ENCODE measurements around the gene AHRR.

AHRR gene

GRCh38 chr5:351084-351920 lies 29.8 kb downstream of the AHRR start:
- H3K4me3 ChIP-seq (ENCODE audit: low read depth, low read length), result no peak overlapping the region
- no peak for TF ChIP-seq CTCF (IDR thresholded peaks at IDR 0.05; ENCODE audit: borderline replicate concordance, insufficient read depth, low read depth, low read length)

- TF ChIP-seq CTCF (IDR thresholded peaks at IDR 0.05; ENCODE audit: borderline replicate concordance, insufficient read depth, low read depth, low read length), result no peak
- no peak overlapping the region for H3K4me3 ChIP-seq (ENCODE audit: low read depth, low read length)
Observed at GRCh38 chr5:351921-352245, 30.4 kb downstream of the AHRR start.

GRCh38 chr5:352639-353611 lies 31.4 kb downstream of the AHRR start:
- TF ChIP-seq CTCF (IDR thresholded peaks at IDR 0.05; ENCODE audit: borderline replicate concordance, insufficient read depth, low read depth, low read length), result no peak

GRCh38 chr5:353612-354580 lies 32.4 kb downstream of the AHRR start:
- no peak for TF ChIP-seq CTCF (IDR thresholded peaks at IDR 0.05; ENCODE audit: borderline replicate concordance, insufficient read depth, low read depth, low read length)
- no peak overlapping the region for H3K4me3 ChIP-seq (ENCODE audit: low read depth, low read length)

More at GRCh38 chr5:352639-353611, 31.4 kb downstream of the AHRR start:
- H3K4me3 ChIP-seq (ENCODE audit: low read depth, low read length), result no peak overlapping the region

GRCh38 chr5:354581-355378 lies 33.3 kb downstream of the AHRR start:
- no peak overlapping the region for H3K4me3 ChIP-seq (ENCODE audit: low read depth, low read length)
- TF ChIP-seq CTCF (IDR thresholded peaks at IDR 0.05; ENCODE audit: borderline replicate concordance, insufficient read depth, low read depth, low read length), result no peak
